GM19455 (cell line): ENCODE measurements around the gene MYO18B.

Experiments used
- ATAC-seq: cut with Tn5 transposase; IDR thresholded peaks from one replicate; pipeline ENCODE4 v1.9.1; 2021; ENCODE audit not compliant: unreplicated experiment

The MYO18B gene

GRCh38 chr22:26031641-26032040 lies 289.7 kb downstream of the MYO18B start:
- ATAC-seq, result no peak

- ATAC-seq, result no peak
Measured at GRCh38 chr22:26033071-26033470, 291.1 kb downstream of the MYO18B start.

GRCh38 chr22:26033586-26033985 lies 291.6 kb downstream of the MYO18B start:
- ATAC-seq, result no peak

- no peak for ATAC-seq
Measured at GRCh38 chr22:26035523-26035922, 293.5 kb downstream of the MYO18B start.

- no peak for ATAC-seq
Measured at GRCh38 chr22:26038365-26038764, 296.4 kb downstream of the MYO18B start.

- no peak for ATAC-seq
Measured at GRCh38 chr22:26041931-26042330, 299.9 kb downstream of the MYO18B start.

- no peak for ATAC-seq
Measured at GRCh38 chr22:26043031-26043430, 301.0 kb downstream of the MYO18B start.

- ATAC-seq, result no peak
Measured at GRCh38 chr22:26045051-26045450, 303.1 kb downstream of the MYO18B start.

GRCh38 chr22:26045860-26046259 lies 303.9 kb downstream of the MYO18B start:
- no peak for ATAC-seq

GRCh38 chr22:26047516-26047915 lies 305.5 kb downstream of the MYO18B start:
- ATAC-seq, result no peak

- ATAC-seq, result no peak
Measured at GRCh38 chr22:26047920-26048319, 305.9 kb downstream of the MYO18B start.

GRCh38 chr22:26050079-26050478 lies 308.1 kb downstream of the MYO18B start:
- no peak for ATAC-seq

- no peak for ATAC-seq
Measured at GRCh38 chr22:26053737-26054316, 311.8 kb downstream of the MYO18B start.

- no peak for ATAC-seq
Measured at GRCh38 chr22:26054841-26055605, 313.0 kb downstream of the MYO18B start.

GRCh38 chr22:26055693-26056092 lies 313.7 kb downstream of the MYO18B start:
- no peak for ATAC-seq

GRCh38 chr22:26056455-26057200 lies 314.6 kb downstream of the MYO18B start:
- no peak for ATAC-seq

GRCh38 chr22:26057731-26058130 lies 315.7 kb downstream of the MYO18B start:
- ATAC-seq, result no peak

- ATAC-seq, result no peak
Measured at GRCh38 chr22:26064048-26064447, 322.1 kb downstream of the MYO18B start.

GRCh38 chr22:26065847-26066246 lies 323.9 kb downstream of the MYO18B start:
- no peak for ATAC-seq

- ATAC-seq, result no peak
Measured at GRCh38 chr22:26066534-26066933, 324.5 kb downstream of the MYO18B start.

GRCh38 chr22:26068571-26068970 lies 326.6 kb downstream of the MYO18B start:
- ATAC-seq, result no peak

GRCh38 chr22:26072621-26073020 lies 330.6 kb downstream of the MYO18B start:
- no peak for ATAC-seq
